ENCODE results near the gene SCN10A.

Gene SCN10A

DNA sequence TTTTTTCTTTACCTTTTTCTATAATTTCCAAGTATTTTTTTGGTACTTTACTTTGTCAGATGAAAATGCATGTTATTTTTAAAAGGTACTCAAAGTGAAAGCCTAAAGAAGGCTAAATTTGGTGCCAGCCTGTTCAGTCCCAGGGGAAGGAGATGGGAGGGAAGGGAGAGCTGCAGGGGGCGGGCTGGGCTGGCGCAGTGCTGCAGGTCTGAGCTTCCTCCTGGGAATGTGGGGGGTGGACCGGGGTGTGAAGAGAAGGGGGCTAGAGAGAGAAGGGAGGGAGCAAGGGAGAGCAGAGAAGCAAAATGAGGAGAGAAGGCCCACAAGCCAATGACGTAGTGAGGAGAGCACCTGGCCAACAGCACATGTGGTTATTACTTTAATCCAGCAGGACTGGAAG, 95.6 kb downstream of the SCN10A start:
- no peak for TF ChIP-seq CTCF (IDR thresholded peaks at IDR 0.05; ENCODE audit: control insufficient read depth, insufficient read depth, low read depth, low read length, missing control alignments)
- DNase-seq (ENCODE audit: low read depth) = no peak

DNA sequence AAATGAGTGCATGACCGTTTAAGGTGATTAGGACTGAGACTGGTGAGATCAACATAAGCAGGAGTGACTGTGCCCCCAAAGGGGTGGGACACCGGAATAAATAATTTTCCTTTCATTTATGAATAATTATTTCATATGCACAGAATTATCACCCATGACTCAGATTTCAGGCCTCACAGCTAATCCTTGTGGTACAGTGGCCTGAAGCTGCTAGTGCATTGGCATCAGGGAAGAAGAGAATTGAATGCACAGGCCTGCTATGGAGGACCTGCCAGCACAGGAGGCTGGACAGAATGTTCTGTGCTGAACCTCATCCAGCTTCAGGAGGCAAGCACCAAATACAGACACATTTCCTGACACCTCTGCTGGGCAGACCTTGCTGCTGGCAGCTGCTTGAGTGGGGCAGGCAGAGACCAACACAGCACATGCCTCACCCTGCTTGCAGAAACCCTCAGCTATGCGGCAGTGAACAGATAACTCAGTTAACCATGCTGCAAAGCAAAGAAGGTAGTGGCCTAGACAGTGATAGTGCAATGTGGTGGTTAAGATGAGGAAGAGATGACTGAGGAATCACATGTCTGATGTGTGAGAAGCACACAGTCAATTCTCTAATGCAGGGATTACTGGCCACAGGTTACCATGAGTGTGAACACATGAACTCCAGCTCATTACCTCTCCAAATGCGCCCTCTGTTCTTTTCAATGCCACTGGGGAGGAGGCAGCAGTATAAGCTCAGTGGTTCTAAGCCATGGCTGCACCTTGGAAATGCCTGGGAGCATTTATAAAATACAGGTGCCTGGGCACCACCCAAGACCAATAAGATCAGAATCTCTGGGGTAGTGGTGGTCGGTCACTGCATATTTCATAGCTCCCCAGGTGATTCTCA, 98.4 kb downstream of the SCN10A start:
- no peak for TF ChIP-seq CTCF (IDR thresholded peaks at IDR 0.05; ENCODE audit: control insufficient read depth, insufficient read depth, low read depth, low read length, missing control alignments)
- no peak for DNase-seq (ENCODE audit: low read depth)
- H3K4me3 ChIP-seq (ENCODE audit: control insufficient read depth, low read depth, low read length) = no peak overlapping the region

More for the DNA sequence above, 95.6 kb downstream of the SCN10A start:
- no peak overlapping the region for H3K4me3 ChIP-seq (ENCODE audit: control insufficient read depth, low read depth, low read length)

- DNase-seq (ENCODE audit: low read depth) = no peak
- TF ChIP-seq CTCF (IDR thresholded peaks at IDR 0.05; ENCODE audit: control insufficient read depth, insufficient read depth, low read depth, low read length, missing control alignments) = no peak
- no peak overlapping the region for H3K4me3 ChIP-seq (ENCODE audit: control insufficient read depth, low read depth, low read length)
These were observed 102.9 kb downstream of the SCN10A start for GRCh38 chr3:38713121-38713520.

DNA sequence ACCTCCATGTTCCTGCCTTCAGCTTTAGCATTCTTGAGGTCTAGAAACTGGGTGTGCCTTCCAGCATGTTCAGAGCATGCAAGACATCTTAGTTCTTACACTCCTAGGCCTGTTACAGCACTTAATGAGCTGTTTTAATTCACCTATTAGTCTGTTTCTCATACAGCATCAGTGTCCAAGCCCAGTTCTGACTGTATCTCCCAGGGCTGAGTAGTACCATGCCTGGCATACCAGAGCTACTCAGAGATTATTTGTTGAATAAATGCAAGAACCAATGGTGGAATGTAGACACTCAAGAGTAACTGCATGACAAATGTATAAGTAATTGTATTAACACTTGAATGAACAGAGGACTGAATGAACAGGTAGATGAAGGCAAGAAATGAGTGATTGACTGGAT, 104.7 kb downstream of the SCN10A start:
- TF ChIP-seq CTCF (IDR thresholded peaks at IDR 0.05; ENCODE audit: control insufficient read depth, insufficient read depth, low read depth, low read length, missing control alignments) = no peak
- H3K4me3 ChIP-seq (ENCODE audit: control insufficient read depth, low read depth, low read length) = no peak overlapping the region

GRCh38 chr3:38707730-38708129, 108.3 kb downstream of the SCN10A start:
- H3K4me3 ChIP-seq (ENCODE audit: control insufficient read depth, low read depth, low read length) = no peak overlapping the region
- DNase-seq (ENCODE audit: low read depth) = no peak
- peak; percentile 26 for TF ChIP-seq CTCF (IDR thresholded peaks at IDR 0.05; ENCODE audit: control insufficient read depth, insufficient read depth, low read depth, low read length, missing control alignments)

More for the DNA sequence above, 104.7 kb downstream of the SCN10A start:
- DNase-seq (ENCODE audit: low read depth) = no peak

DNA sequence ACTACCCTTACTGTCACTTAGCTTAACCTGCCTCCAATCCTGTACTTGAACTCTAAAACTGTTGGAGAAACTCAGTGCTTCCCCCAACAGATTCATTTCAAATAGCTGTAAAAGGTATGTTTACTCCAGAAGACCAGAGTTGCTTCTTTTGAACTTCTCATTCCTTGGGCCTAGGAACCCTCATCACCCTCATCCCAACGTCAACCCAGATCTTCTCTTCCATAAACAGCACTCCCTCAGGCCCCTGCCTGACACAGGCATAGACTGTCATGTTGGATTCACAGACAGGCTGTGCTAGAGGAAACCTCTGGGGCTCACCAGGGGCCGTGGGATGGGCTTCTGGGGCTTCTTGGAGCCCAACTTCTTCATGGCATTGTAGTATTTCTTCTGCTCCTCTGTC, 109.1 kb downstream of the SCN10A start:
- no peak for TF ChIP-seq CTCF (IDR thresholded peaks at IDR 0.05; ENCODE audit: control insufficient read depth, insufficient read depth, low read depth, low read length, missing control alignments)
- no peak for DNase-seq (ENCODE audit: low read depth)
- no peak overlapping the region for H3K4me3 ChIP-seq (ENCODE audit: control insufficient read depth, low read depth, low read length)

Data from AG09309 (cell line).